HCT116 (cell line): ENCODE results near the gene ADARB2. TPM values are rescaled to one million over a fixed set of nuclear protein-coding genes. Genes with fewer than 3 reads are reported as not detected.

Source experiments
- ATAC-seq: fragments of 200-7000 bp; cut with Tn5 transposase; 2 replicates; pipeline ENCODE4 v1.9.1; 2020; ENCODE audit warnings: mild to moderate bottlenecking, moderate library complexity
- BruUV-seq: library from RNA; stranded (reverse); fragments of 400-500 nt; replicated peaks from 2 replicates; lab custom pipeline; 2021; lab: Mats Ljungman, UMichigan
- CTCF ChIA-PET: fragments of 300-600 bp; sonication (Branson Sonifier 250); formaldehyde crosslinking; loops from one replicate; lab custom pipeline; 2021; ENCODE audit warnings: antibody characterized with exemption; lab: Charles Lee
- POLR2A ChIA-PET: fragments of 300-600, 350-600 bp; sonication (Branson Sonifier 250); formaldehyde crosslinking; loops from one replicate; lab custom pipeline; 2021; ENCODE audit warnings: antibody characterized with exemption; lab: Charles Lee
- RAD21 ChIA-PET, 2 experiments: fragments of 300-600 bp; sonication (Branson Sonifier 250); formaldehyde crosslinking; loops; one replicate each; lab custom pipeline; 2023; ENCODE audit warnings: low total read pairs in 2 of 2; ENCODE audit not compliant: uncharacterized antibody in 2 of 2, unreplicated experiment in 2 of 2, low non-redundant PET in 1 of 2; lab: Charles Lee
- DNase-seq: peaks from one replicate; pipeline ENCODE4 v3.0.0-alpha.2; 2010; ENCODE audit warnings: low read depth, low spot score
- H2AFZ ChIP-seq: fragments of 200-600 bp; shearing (Covaris generic), sonication (generic); 2 replicates; pipeline ENCODE4 v1.6.1; 2017; ENCODE audit warnings: low read depth, mixed run types, mixed read lengths, antibody characterized with exemption, low read length; ENCODE audit not compliant: poor library complexity, severe bottlenecking
- H3K27ac ChIP-seq: 2 replicates; pipeline ENCODE4 v1.5.1; 2012; ENCODE audit warnings: low read depth, low read length
- H3K27me3 ChIP-seq: fragments of 200-600 bp; sonication (generic); 2 replicates; pipeline ENCODE4 v1.6.1; 2016; ENCODE audit warnings: mixed run types, low read length, mixed read lengths; ENCODE audit not compliant: insufficient read depth
- H3K36me3 ChIP-seq, 2 experiments: fragments of 200-500 bp in 1 of 2; fragments of 200-600 bp in 1 of 2; sonication (Bioruptor generic) in 1 of 2; sonication (generic) in 1 of 2; 2 replicates each; pipeline versions ENCODE4 v1.5.1 to v1.6.1; 2014 to 2016; ENCODE audit warnings: low read length in 2 of 2, inconsistent platforms in 1 of 2, mixed read lengths in 1 of 2, mixed run types in 1 of 2; ENCODE audit not compliant: insufficient read depth in 2 of 2, control insufficient read depth in 1 of 2
- H3K4me1 ChIP-seq, 2 experiments: fragments of 200-600 bp in 1 of 2; sonication (generic) in 1 of 2; 2 replicates each; pipeline versions ENCODE4 v1.5.1 to v1.6.1; 2012 to 2017; ENCODE audit warnings: low read length in 2 of 2, inconsistent platforms in 1 of 2, mild to moderate bottlenecking in 1 of 2, mixed read lengths in 1 of 2, mixed run types in 1 of 2, moderate library complexity in 1 of 2; ENCODE audit not compliant: insufficient read depth in 2 of 2, control insufficient read depth in 1 of 2
- H3K4me2 ChIP-seq: fragments of 200-600 bp; sonication (generic); 2 replicates; pipeline ENCODE4 v1.6.1; 2017; ENCODE audit warnings: mixed run types, low read length, mixed read lengths
- H3K4me3 ChIP-seq, 2 experiments: fragments of 200-600 bp in 1 of 2; sonication (generic) in 1 of 2; replicated peaks in 1 of 2; 2 replicates each; pipeline ENCODE4 v1.5.1; 2011 to 2016; ENCODE audit warnings: low read length in 2 of 2, control low read depth in 1 of 2, low read depth in 1 of 2, mild to moderate bottlenecking in 1 of 2, mixed read lengths in 1 of 2, mixed run types in 1 of 2
- H3K79me2 ChIP-seq: fragments of 200-600 bp; sonication (generic); 2 replicates; pipeline ENCODE4 v1.6.1; 2017; ENCODE audit warnings: mild to moderate bottlenecking, mixed run types, low read length, moderate library complexity, mixed read lengths; ENCODE audit not compliant: insufficient read depth
- H3K9ac ChIP-seq: fragments of 200-600 bp; sonication (generic); 2 replicates; pipeline ENCODE4 v1.6.1; 2016; ENCODE audit warnings: low read length, mixed read lengths
- H3K9me2 ChIP-seq: fragments of 200-600 bp; sonication (generic), shearing (Covaris generic); 2 replicates; pipeline ENCODE4 v1.6.1; 2017; ENCODE audit warnings: mixed run types, mild to moderate bottlenecking, moderate library complexity; ENCODE audit not compliant: insufficient read depth
- H3K9me3 ChIP-seq, 2 experiments: fragments of 200-500 bp in 1 of 2; fragments of 200-600 bp in 1 of 2; sonication (Bioruptor generic) in 1 of 2; sonication (generic) in 1 of 2; 2 replicates each; pipeline ENCODE4 v1.6.1; 2014 to 2017; ENCODE audit warnings: low read length in 2 of 2, mixed read lengths in 2 of 2, inconsistent platforms in 1 of 2, low read depth in 1 of 2, mild to moderate bottlenecking in 1 of 2, mixed run types in 1 of 2, moderate library complexity in 1 of 2; ENCODE audit not compliant: control insufficient read depth in 1 of 2, insufficient read depth in 1 of 2
- H4K20me1 ChIP-seq: fragments of 200-600 bp; sonication (generic), shearing (Covaris generic); 2 replicates; pipeline ENCODE4 v1.6.1; 2017; ENCODE audit warnings: mixed run types, mild to moderate bottlenecking, moderate library complexity; ENCODE audit not compliant: insufficient read depth
- ATF3 ChIP-seq: IDR thresholded peaks from 2 replicates; pipeline ENCODE4 v1.6.1; 2012
- CBX3 ChIP-seq: IDR thresholded peaks from 2 replicates; pipeline ENCODE4 v1.6.1; 2012; ENCODE audit warnings: low read depth
- CEBPB ChIP-seq: IDR thresholded peaks from 2 replicates; pipeline ENCODE4 v1.6.1; 2012; ENCODE audit warnings: low read depth
- CTCF ChIP-seq, 3 experiments: fragments of 200-600 bp in 1 of 3; sonication (generic) in 1 of 3; IDR thresholded peaks in 2 of 3; conservative IDR thresholded peaks in 1 of 3; 2 replicates each; pipeline ENCODE4 v1.5.1; 2012 to 2017; ENCODE audit warnings: low read depth in 2 of 3, low read length in 2 of 3, antibody characterized with exemption in 1 of 3, borderline replicate concordance in 1 of 3, control low read depth in 1 of 3, mild to moderate bottlenecking in 1 of 3, mixed read lengths in 1 of 3, mixed run types in 1 of 3, moderate library complexity in 1 of 3; ENCODE audit not compliant: insufficient read depth in 1 of 3
- ELF1 ChIP-seq: IDR thresholded peaks from 2 replicates; pipeline ENCODE4 v1.6.1; 2012; ENCODE audit warnings: low read depth, borderline replicate concordance
- FOSL1 ChIP-seq: IDR thresholded peaks from 2 replicates; pipeline ENCODE4 v1.6.1; 2012; ENCODE audit warnings: low read depth
- JUND ChIP-seq: IDR thresholded peaks from 2 replicates; pipeline ENCODE4 v1.6.1; 2012
- POLR2A ChIP-seq: IDR thresholded peaks from 2 replicates; pipeline ENCODE4 v1.7.0; 2011; ENCODE audit warnings: borderline replicate concordance; ENCODE audit not compliant: insufficient read depth, insufficient read length; ENCODE audit errors: extremely low read depth
- RAD21 ChIP-seq: IDR thresholded peaks from 2 replicates; pipeline ENCODE4 v1.6.1; 2012; ENCODE audit warnings: low read depth, mild to moderate bottlenecking
- SIN3A ChIP-seq: IDR thresholded peaks from 2 replicates; pipeline ENCODE4 v1.6.1; 2012; ENCODE audit warnings: low read depth
- YY1 ChIP-seq: IDR thresholded peaks from 2 replicates; pipeline ENCODE4 v1.6.1; 2011; ENCODE audit warnings: low read length, low read depth, moderate library complexity, mild to moderate bottlenecking; ENCODE audit not compliant: insufficient replicate concordance; ENCODE audit errors: extremely low read depth
- ZNF274 ChIP-seq: fragments of 200-500 bp; sonication (Bioruptor generic); IDR thresholded peaks from 2 replicates; pipeline ENCODE4 v1.6.1; 2014; ENCODE audit warnings: mild to moderate bottlenecking, low read depth, low read length, inconsistent platforms
- intact Hi-C: fragments of 100-400 bp; cut with micrococcal nuclease; formaldehyde crosslinking; loops from 2 replicates; pipeline ENCODE4 v1.10.0; 2022
- total RNA-seq: library from RNA; stranded (reverse); gene quantifications from one replicate; pipeline ENCODE4 v1.2.1, GENCODE V29; 2021; ENCODE audit not compliant: unreplicated experiment
- TF ChIP-seq, protein P1 (sequence below): IDR thresholded peaks from 2 replicates; pipeline ENCODE4 v1.6.1; 2011; ENCODE audit warnings: mild to moderate bottlenecking, low read length, moderate library complexity; ENCODE audit not compliant: insufficient replicate concordance; ENCODE audit errors: extremely low read depth
- TF ChIP-seq, protein P2 (sequence below): IDR thresholded peaks from 2 replicates; pipeline ENCODE4 v1.6.1; 2012; ENCODE audit warnings: low read depth

ADARB2 gene
- total RNA-seq, 1 experiment from 2014 or later, result not detected

DNA sequence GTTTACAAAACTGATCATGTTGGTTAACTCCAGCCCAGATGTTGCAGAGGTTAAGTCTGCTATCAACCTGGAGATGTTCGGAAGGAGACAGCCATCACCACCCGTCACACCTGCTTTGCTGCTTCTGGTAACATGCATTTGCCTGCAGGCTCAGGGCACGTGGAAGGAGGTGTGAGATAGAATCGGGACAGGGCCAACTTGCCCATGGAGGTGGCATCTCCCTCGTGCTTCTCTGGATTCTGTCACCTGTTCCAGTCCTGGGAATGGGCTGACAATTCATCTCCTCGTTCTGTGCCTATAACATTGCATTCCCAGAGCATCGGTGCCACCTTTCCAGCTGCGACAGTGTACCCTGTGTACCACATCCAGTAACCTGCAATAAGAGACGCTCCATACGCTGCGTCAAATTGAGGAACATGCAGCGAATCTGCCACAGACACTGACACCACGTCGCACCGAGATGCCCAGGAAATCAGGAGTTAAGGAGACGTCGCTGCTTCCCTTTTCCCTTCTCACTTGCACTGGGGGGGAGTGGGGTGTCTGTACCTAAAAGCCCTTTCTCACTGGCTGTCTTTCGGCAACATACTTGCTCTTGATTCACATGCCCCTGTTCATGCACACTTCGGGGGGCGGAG, 65.8 kb downstream of the ADARB2 start:
- RAD21 ChIA-PET, result no interaction called here
- CTCF ChIA-PET, result no interaction called here
- no peaks in the 10 kb centered on the region for H3K36me3 ChIP-seq
- TF ChIP-seq RAD21 (no peak), CEBPB (no peak), FOSL1 (no peak), SIN3A (no peak), ZNF274 (no peak), CTCF (IDR thresholded peaks at IDR 0.05 in 2 of 3, conservative IDR thresholded peaks at IDR 0.05 in 1 of 3; ENCODE audit: borderline replicate concordance in 1 of 3, insufficient read depth in 1 of 3, low read depth in 2 of 3, low read length in 2 of 3) (no peak), YY1 (no peak), POLR2A (no peak), ATF3 (no peak), JUND (no peak), CBX3 (no peak), ELF1 (no peak)
- TF ChIP-seq, protein P1, sequence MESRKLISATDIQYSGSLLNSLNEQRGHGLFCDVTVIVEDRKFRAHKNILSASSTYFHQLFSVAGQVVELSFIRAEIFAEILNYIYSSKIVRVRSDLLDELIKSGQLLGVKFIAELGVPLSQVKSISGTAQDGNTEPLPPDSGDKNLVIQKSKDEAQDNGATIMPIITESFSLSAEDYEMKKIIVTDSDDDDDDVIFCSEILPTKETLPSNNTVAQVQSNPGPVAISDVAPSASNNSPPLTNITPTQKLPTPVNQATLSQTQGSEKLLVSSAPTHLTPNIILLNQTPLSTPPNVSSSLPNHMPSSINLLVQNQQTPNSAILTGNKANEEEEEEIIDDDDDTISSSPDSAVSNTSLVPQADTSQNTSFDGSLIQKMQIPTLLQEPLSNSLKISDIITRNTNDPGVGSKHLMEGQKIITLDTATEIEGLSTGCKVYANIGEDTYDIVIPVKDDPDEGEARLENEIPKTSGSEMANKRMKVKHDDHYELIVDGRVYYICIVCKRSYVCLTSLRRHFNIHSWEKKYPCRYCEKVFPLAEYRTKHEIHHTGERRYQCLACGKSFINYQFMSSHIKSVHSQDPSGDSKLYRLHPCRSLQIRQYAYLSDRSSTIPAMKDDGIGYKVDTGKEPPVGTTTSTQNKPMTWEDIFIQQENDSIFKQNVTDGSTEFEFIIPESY, result no peak
- TF ChIP-seq, protein P2, sequence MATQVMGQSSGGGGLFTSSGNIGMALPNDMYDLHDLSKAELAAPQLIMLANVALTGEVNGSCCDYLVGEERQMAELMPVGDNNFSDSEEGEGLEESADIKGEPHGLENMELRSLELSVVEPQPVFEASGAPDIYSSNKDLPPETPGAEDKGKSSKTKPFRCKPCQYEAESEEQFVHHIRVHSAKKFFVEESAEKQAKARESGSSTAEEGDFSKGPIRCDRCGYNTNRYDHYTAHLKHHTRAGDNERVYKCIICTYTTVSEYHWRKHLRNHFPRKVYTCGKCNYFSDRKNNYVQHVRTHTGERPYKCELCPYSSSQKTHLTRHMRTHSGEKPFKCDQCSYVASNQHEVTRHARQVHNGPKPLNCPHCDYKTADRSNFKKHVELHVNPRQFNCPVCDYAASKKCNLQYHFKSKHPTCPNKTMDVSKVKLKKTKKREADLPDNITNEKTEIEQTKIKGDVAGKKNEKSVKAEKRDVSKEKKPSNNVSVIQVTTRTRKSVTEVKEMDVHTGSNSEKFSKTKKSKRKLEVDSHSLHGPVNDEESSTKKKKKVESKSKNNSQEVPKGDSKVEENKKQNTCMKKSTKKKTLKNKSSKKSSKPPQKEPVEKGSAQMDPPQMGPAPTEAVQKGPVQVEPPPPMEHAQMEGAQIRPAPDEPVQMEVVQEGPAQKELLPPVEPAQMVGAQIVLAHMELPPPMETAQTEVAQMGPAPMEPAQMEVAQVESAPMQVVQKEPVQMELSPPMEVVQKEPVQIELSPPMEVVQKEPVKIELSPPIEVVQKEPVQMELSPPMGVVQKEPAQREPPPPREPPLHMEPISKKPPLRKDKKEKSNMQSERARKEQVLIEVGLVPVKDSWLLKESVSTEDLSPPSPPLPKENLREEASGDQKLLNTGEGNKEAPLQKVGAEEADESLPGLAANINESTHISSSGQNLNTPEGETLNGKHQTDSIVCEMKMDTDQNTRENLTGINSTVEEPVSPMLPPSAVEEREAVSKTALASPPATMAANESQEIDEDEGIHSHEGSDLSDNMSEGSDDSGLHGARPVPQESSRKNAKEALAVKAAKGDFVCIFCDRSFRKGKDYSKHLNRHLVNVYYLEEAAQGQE, result no peak
- TF ChIP-seq, all 23 proteins: peak for 0
- Histone ChIP-seq H3K27me3 (peaks cover 15% of the 10 kb centered on the region; the same call in 1 of the 2 replicates), H4K20me1 (no peaks in the 10 kb centered on the region), H2AFZ (no peak overlapping the region), H3K27ac (no peak overlapping the region), H3K9ac (no peak overlapping the region), H3K9me3 (no peaks in the 10 kb centered on the region), H3K9me2 (no peaks in the 10 kb centered on the region), H3K4me3 (no peak overlapping the region), H3K79me2 (no peaks in the 10 kb centered on the region), H3K4me2 (no peak overlapping the region), H3K4me1 (no peaks in the 10 kb centered on the region)
- intact Hi-C loops, result no loop called here
- BruUV-seq, result no TSS peak
- DNase-seq (no peak), ATAC-seq (no peak)
- POLR2A ChIA-PET, result no interaction called here
